ENCODE results near the gene JCAD.

- TF ChIP-seq CTCF (conservative IDR thresholded peaks at IDR 0.05 in 1 of 2, IDR thresholded peaks at IDR 0.05 in 1 of 2; ENCODE audit: low read depth in 1 of 2, low read length in 2 of 2) (no peak), EZH2 (IDR thresholded peaks at IDR 0.05; ENCODE audit: low read length, missing control alignments) (no peak)
These were observed 24.5 kb upstream of the JCAD start for GRCh38 chr10:30083934-30084333.
